HCT116 (cell line): ENCODE results near the gene PRKCZ.

Experiments
- POLR2A ChIP-seq: IDR thresholded peaks from 2 replicates; pipeline ENCODE4 v1.7.0; 2011; ENCODE audit warnings: borderline replicate concordance; ENCODE audit not compliant: insufficient read depth, insufficient read length; ENCODE audit errors: extremely low read depth
- SIN3A ChIP-seq: IDR thresholded peaks from 2 replicates; pipeline ENCODE4 v1.6.1; 2012; ENCODE audit warnings: low read depth
- SP1 ChIP-seq: IDR thresholded peaks from 2 replicates; pipeline ENCODE4 v1.6.1; 2012; ENCODE audit warnings: low read depth
- ZNF274 ChIP-seq: fragments of 200-500 bp; sonication (Bioruptor generic); IDR thresholded peaks from 2 replicates; pipeline ENCODE4 v1.6.1; 2014; ENCODE audit warnings: mild to moderate bottlenecking, low read depth, low read length, inconsistent platforms
- TF ChIP-seq, protein P1 (sequence below), 3 experiments: fragments of 200-600 bp in 1 of 3; sonication (generic) in 1 of 3; IDR thresholded peaks in 2 of 3; conservative IDR thresholded peaks in 1 of 3; 2 replicates each; pipeline ENCODE4 v1.5.1; 2012 to 2017; ENCODE audit warnings: low read depth in 2 of 3, low read length in 2 of 3, antibody characterized with exemption in 1 of 3, borderline replicate concordance in 1 of 3, control low read depth in 1 of 3, mild to moderate bottlenecking in 1 of 3, mixed read lengths in 1 of 3, mixed run types in 1 of 3, moderate library complexity in 1 of 3; ENCODE audit not compliant: insufficient read depth in 1 of 3

DNA sequence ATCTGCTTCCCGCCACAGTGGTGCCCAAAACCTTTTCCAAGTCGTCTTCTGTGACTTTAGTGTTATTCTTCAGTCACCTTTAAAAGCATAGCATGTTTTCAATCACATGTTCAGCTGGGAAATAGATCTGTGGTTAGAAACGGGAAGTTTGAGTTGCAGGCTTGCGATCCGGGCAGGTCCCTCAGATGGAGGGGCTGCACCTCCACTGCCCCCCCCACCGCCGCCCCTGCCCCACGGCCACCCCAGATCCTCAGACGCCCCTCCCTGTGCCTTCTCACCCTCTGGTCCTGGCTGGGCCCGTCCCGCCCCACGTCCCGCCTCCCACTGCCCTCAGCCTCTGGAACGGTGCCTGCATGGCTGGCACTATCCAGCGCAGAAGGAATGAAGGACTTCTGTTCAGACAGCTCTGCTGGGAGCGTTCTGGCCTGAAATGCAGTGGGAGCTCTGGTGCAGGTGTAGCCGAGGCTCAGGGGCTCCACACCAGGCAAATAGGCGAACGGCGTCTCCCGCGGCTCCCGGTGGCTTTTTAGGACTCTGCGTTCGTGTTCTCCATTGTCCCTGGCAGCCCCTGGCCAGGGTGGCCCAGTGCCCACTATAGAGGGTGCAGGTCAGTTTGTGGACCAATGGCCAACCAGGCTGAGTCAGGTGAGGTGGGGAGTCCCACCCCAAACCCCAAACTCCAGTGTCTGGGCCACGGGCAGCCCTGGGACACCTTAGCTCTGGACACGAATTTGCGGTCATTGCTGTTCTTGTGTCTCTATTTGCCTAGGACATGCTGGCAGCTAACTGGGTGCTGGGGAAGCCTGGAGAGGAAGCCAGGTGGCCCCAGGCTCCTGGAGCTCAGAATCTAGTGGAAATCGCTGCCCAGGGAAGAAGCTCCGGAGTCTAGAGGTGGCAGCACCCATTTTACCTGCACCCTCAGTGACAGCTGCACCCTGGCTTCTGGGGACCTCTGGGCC, 77.3 kb downstream of the PRKCZ start:
- TF ChIP-seq ZNF274: no peak
- TF ChIP-seq, protein P1, sequence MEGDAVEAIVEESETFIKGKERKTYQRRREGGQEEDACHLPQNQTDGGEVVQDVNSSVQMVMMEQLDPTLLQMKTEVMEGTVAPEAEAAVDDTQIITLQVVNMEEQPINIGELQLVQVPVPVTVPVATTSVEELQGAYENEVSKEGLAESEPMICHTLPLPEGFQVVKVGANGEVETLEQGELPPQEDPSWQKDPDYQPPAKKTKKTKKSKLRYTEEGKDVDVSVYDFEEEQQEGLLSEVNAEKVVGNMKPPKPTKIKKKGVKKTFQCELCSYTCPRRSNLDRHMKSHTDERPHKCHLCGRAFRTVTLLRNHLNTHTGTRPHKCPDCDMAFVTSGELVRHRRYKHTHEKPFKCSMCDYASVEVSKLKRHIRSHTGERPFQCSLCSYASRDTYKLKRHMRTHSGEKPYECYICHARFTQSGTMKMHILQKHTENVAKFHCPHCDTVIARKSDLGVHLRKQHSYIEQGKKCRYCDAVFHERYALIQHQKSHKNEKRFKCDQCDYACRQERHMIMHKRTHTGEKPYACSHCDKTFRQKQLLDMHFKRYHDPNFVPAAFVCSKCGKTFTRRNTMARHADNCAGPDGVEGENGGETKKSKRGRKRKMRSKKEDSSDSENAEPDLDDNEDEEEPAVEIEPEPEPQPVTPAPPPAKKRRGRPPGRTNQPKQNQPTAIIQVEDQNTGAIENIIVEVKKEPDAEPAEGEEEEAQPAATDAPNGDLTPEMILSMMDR (IDR thresholded peaks at IDR 0.05 in 2 of 3, conservative IDR thresholded peaks at IDR 0.05 in 1 of 3; ENCODE audit: borderline replicate concordance in 1 of 3, insufficient read depth in 1 of 3, low read depth in 2 of 3, low read length in 2 of 3): no peak
- TF ChIP-seq POLR2A: no peak
- TF ChIP-seq SIN3A: no peak
- TF ChIP-seq SP1: no peak
